Ascending aorta (tissue), 2 donors: ENCODE measurements around the gene OSTM1. TPM values are rescaled to one million over a fixed set of nuclear protein-coding genes. Genes with fewer than 3 reads are reported as not detected.

Experiments
- DNase-seq, 2 donors: peaks; one replicate each; pipeline ENCODE4 v3.0.0-alpha.2; 2019; ENCODE audit warnings: low spot score in 2 of 2
- H3K27ac ChIP-seq, 2 donors: fragments of 200-600 bp; sonication (generic); one replicate each; pipeline ENCODE4 v1.5.1; 2016 to 2017; ENCODE audit warnings: mild to moderate bottlenecking in 1 of 2
- H3K27me3 ChIP-seq: fragments of 200-600 bp; sonication (generic); one replicate; pipeline ENCODE4 v1.5.1; 2017
- H3K36me3 ChIP-seq, 2 donors: fragments of 200-600 bp; sonication (generic); one replicate each; pipeline ENCODE4 v1.5.1; 2016
- H3K4me1 ChIP-seq, 2 donors: fragments of 200-600 bp; sonication (generic); one replicate each; pipeline ENCODE4 v1.5.1; 2016 to 2017; ENCODE audit warnings: mild to moderate bottlenecking in 1 of 2
- H3K4me3 ChIP-seq, 2 donors: fragments of 200-600 bp; sonication (generic); one replicate each; pipeline ENCODE4 v1.5.1; 2016 to 2017; ENCODE audit warnings: mild to moderate bottlenecking in 1 of 2
- H3K9me3 ChIP-seq, 2 donors: fragments of 200-600 bp; sonication (generic); one replicate each; pipeline ENCODE4 v1.5.1; 2016
- intact Hi-C: fragments of 100-400 bp; cut with DNase I; formaldehyde crosslinking; loops from one replicate; pipeline ENCODE4 v1.15.1; 2023
- total RNA-seq: library from RNA; depleted of rRNA; stranded (reverse); fragments of >200 nt; gene quantifications from one replicate; pipeline ENCODE4 v1.1.0, GENCODE V29; 2016
- TF ChIP-seq, protein P1 (sequence below), 3 experiments: fragments of 200-600 bp in 2 of 3; fragments of 450-650 bp in 1 of 3; sonication (generic) in 2 of 3; IDR thresholded peaks; one replicate each; pipeline ENCODE4 v1.5.1; 2016 to 2019; ENCODE audit warnings: antibody characterized with exemption in 3 of 3, mild to moderate bottlenecking in 1 of 3, moderate library complexity in 1 of 3

The OSTM1 gene
- total RNA-seq, 1 donor from 2014 or later = 78.7 TPM

DNA sequence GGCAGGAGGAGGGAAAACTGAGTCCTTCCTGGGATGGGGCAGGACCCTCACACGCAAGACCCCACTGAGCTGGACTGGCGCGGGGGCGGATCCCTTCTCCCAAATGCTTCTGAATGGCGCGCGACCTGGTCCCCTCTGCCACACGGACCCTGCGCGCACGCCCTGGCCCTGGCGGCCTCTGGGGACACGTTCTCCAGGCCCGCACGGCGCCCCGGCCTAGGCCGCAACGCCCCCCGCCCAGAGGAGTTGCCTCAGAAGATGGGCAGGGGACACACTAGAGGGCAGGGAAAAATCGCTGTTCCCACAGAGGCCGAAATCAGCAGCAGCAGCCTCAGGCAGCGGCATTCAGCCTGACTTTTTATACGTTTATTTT is 45.2 kb upstream of the OSTM1 start:
- no peak for DNase-seq
- intact Hi-C loops = loop anchor here (5.0 to 10.0 kb wide), 3 partner anchors 38 to 365 kb away; partner anchors contain the start of gene SNX3

DNA sequence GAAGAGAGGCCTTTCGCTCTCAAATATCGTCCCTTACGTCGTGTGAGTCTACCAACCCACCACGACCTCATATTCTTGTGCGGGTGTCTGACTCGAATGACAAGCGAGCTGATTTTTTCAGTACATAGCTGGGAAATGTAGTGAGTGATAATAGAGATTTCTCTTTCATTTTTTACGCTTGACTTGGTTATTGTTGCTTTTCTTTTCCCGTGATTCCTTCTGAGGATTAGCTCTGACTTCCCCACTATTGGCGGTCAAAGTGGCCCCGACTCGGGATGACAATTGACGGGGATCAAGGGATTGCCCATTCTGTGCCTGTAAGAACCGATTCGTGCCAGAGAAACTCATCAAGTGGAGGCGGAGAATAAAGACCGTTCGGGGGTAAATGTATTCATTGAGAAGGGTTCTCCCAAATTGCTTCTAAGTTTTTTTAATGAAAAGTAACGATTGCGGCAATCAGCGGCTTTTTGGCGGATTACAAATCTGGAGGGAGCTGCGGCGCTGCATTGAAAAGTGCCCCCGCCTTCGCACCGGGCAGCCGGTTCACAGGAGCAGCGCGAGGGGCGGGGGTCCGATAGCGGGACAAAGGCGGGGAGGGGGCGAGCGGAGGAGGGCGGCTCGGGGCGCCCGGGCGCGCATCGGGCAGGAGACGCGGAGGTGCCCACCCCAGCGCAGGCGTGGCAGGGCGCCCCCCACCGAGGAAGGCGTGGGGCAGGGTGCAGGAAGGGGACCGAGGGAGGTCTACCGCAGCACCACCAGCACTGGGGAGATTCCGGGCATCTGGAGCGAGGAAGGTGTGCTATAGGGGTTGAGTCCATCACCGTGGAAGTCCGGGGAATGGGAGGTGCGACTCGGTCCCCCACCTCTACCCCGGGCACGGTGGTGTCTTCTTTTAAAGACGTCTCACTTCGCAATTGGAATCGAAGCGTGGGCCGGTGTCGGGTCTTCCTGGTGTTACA is 44.5 kb upstream of the OSTM1 start:
- Histone ChIP-seq H3K27me3 (peaks cover 7% of the 10 kb centered on the region), H3K27ac (no peak overlapping the region), H3K36me3 (no peaks in the 10 kb centered on the region), H3K4me1 (peaks cover 4 to 17% of the 10 kb centered on the region in 2 donors), H3K9me3 (no peaks in the 10 kb centered on the region), H3K4me3 (peak overlapping the region; percentile 68 to 79)
- intact Hi-C loops = loop anchor here (5.0 to 10.0 kb wide), 3 partner anchors 38 to 366 kb away; partner anchors contain the start of gene SNX3
- TF ChIP-seq, protein P1, sequence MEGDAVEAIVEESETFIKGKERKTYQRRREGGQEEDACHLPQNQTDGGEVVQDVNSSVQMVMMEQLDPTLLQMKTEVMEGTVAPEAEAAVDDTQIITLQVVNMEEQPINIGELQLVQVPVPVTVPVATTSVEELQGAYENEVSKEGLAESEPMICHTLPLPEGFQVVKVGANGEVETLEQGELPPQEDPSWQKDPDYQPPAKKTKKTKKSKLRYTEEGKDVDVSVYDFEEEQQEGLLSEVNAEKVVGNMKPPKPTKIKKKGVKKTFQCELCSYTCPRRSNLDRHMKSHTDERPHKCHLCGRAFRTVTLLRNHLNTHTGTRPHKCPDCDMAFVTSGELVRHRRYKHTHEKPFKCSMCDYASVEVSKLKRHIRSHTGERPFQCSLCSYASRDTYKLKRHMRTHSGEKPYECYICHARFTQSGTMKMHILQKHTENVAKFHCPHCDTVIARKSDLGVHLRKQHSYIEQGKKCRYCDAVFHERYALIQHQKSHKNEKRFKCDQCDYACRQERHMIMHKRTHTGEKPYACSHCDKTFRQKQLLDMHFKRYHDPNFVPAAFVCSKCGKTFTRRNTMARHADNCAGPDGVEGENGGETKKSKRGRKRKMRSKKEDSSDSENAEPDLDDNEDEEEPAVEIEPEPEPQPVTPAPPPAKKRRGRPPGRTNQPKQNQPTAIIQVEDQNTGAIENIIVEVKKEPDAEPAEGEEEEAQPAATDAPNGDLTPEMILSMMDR (IDR thresholded peaks at IDR 0.05) = no peak
- no peak for DNase-seq

More for the DNA sequence above, 45.2 kb upstream of the OSTM1 start:
- TF ChIP-seq, protein P1 (IDR thresholded peaks at IDR 0.05) = no peak
- peaks cover 4 to 17% of the 10 kb centered on the region in 2 donors for H3K4me1 ChIP-seq
- peak overlapping the region in 1 of 2 donors; percentile 68 for H3K4me3 ChIP-seq
- H3K27ac ChIP-seq = no peak overlapping the region
- no peaks in the 10 kb centered on the region for H3K9me3 ChIP-seq
- no peaks in the 10 kb centered on the region for H3K36me3 ChIP-seq
- H3K27me3 ChIP-seq = peaks cover 7% of the 10 kb centered on the region

DNA sequence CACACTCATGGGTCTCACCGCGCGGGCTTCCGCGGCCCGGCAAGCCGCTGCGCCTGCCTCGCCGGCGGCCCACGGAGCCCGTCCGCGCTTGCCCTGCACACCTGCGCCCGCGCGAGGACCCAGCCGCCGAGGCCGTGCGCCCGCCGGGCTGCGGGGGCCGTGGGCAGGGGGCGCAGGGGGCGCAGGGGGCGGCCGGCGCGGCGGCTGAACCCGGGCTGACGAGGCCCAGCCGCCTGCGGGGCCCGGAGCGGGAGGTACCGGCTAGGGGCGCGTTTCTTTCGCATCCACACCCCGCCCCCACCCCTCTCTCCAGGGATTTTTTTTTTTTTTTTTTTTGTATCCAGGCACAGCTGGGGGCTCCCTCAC is 43.8 kb upstream of the OSTM1 start:
- DNase-seq = no peak
- intact Hi-C loops = loop anchor here (5.0 to 10.0 kb wide), 3 partner anchors 39 to 366 kb away; partner anchors contain the start of gene SNX3

DNA sequence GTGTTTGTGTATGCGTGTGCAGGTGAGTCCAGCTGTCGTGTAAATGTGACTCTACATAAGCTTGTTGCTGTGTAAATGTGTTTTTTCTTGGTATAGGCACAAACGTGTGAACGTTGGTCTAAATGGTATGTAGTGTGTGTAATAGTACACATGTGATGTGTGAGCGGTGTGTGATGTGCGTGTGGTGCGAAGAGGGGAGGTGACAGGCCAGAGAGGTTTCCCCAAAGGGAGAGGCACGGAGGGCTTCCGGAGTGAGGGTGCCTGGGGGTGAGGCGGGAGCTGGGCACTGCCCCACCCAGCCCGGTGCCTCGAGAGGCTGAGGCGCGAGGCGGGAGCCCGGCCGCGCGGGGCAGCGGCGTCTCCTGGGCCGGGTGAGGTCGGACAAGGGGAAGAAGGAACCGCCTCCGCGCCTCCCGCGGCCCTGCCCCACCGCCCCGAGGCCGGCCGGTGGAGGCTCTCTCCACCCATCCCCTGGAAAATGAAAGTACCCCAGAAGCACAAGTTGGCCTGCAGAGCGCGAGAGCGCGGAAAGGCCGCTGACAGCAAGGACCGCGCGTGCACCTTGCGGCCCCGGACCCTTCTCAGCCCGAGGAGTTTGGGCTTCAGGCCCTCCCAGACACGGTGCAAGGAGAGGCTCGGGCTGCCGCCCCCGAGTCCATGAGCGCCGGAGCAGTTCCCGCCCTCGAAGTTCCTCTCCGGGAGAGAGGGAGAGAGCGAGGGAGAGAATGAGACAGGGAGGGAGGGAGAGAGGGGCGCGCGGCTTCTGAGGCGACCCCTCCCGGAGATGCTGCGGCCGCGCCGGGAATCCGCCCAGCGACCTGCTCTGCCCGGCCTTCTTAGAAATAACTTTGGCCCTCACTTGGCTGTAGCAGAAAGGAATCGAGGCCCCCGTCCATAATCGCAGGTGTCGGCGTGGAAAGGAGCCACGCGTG is 43.2 kb upstream of the OSTM1 start:
- peaks cover 7% of the 10 kb centered on the region for H3K27me3 ChIP-seq

More for the DNA sequence above, 43.8 kb upstream of the OSTM1 start:
- Histone ChIP-seq H3K27me3 (peaks cover 7% of the 10 kb centered on the region), H3K9me3 (no peaks in the 10 kb centered on the region), H3K36me3 (no peaks in the 10 kb centered on the region), H3K4me3 (peak overlapping the region; percentile 68 to 79), H3K4me1 (peaks cover 4 to 21% of the 10 kb centered on the region in 2 donors), H3K27ac (no peak overlapping the region)
- TF ChIP-seq, protein P1 (IDR thresholded peaks at IDR 0.05) = no peak

More for the DNA sequence above, 43.2 kb upstream of the OSTM1 start:
- Histone ChIP-seq H3K4me3 (peak overlapping the region; percentile 68 to 79), H3K36me3 (no peaks in the 10 kb centered on the region), H3K27ac (no peak overlapping the region), H3K4me1 (peaks cover 4 to 21% of the 10 kb centered on the region in 2 donors), H3K9me3 (no peaks in the 10 kb centered on the region)
- TF ChIP-seq, protein P1 (IDR thresholded peaks at IDR 0.05) = no peak
- DNase-seq = no peak
- intact Hi-C loops = loop anchor here (5.0 to 10.0 kb wide), 3 partner anchors 40 to 367 kb away; partner anchors contain the start of gene SNX3
